GM12865 (cell line): Measurements from ENCODE around the gene RPLP2.

Experiments used
- DNase-seq: peaks from one replicate; pipeline ENCODE4 v3.0.0; 2010; ENCODE audit warnings: low read depth
- H3K4me3 ChIP-seq: 2 replicates; pipeline ENCODE4 v1.5.1; 2011; ENCODE audit warnings: mild to moderate bottlenecking, low read depth, low read length, control low read depth
- CTCF ChIP-seq: IDR thresholded peaks from 2 replicates; pipeline ENCODE4 v1.5.1; 2011; ENCODE audit warnings: low read length, control low read depth, low read depth, inconsistent platforms; ENCODE audit not compliant: insufficient read depth; ENCODE audit errors: missing control alignments

The RPLP2 gene

GRCh38 chr11:779955-780532 is 29.7 kb upstream of the RPLP2 start:
- TF ChIP-seq CTCF = no peak
- no peak for DNase-seq
- no peak overlapping the region for H3K4me3 ChIP-seq

- no peak overlapping the region for H3K4me3 ChIP-seq
- DNase-seq = no peak
- no peak for TF ChIP-seq CTCF
Measured at GRCh38 chr11:782264-783174, 27.2 kb upstream of the RPLP2 start.

GRCh38 chr11:783581-784015 is 26.2 kb upstream of the RPLP2 start:
- peak; percentile 10 for TF ChIP-seq CTCF
- DNase-seq = no peak
- H3K4me3 ChIP-seq = no peak overlapping the region

- TF ChIP-seq CTCF = no peak
- no peak for DNase-seq
Measured at GRCh38 chr11:786235-787083, 23.3 kb upstream of the RPLP2 start.

GRCh38 chr11:787084-787675 is 22.6 kb upstream of the RPLP2 start:
- DNase-seq = no peak
- no peak overlapping the region for H3K4me3 ChIP-seq
- TF ChIP-seq CTCF = no peak

More at GRCh38 chr11:786235-787083, 23.3 kb upstream of the RPLP2 start:
- H3K4me3 ChIP-seq = no peak overlapping the region

- no peak overlapping the region for H3K4me3 ChIP-seq
- peak; percentile 9 for TF ChIP-seq CTCF
- DNase-seq = no peak
Measured at GRCh38 chr11:788009-788640, 21.6 kb upstream of the RPLP2 start.
